Panc1 (cell line): Measurements from ENCODE around the gene CPNE9.

ENCODE experiments used
- CTCF ChIP-seq: fragments of 450-650 bp; IDR thresholded peaks from 2 replicates; pipeline ENCODE4 v1.5.1; 2017; ENCODE audit warnings: mild to moderate bottlenecking
- SIN3A ChIP-seq: IDR thresholded peaks from 2 replicates; pipeline ENCODE4 v1.6.1; 2012; ENCODE audit warnings: low read depth, mild to moderate bottlenecking, low read length, moderate library complexity, borderline replicate concordance; ENCODE audit not compliant: insufficient read depth
- TF ChIP-seq, protein P1 (sequence below), 2 experiments: IDR thresholded peaks; 2 replicates each; pipeline ENCODE4 v1.6.1; 2011 to 2012; ENCODE audit warnings: low read depth in 2 of 2, control low read depth in 1 of 2, low read length in 1 of 2, mild to moderate bottlenecking in 1 of 2, moderate library complexity in 1 of 2; ENCODE audit not compliant: insufficient read depth in 1 of 2

DNA sequence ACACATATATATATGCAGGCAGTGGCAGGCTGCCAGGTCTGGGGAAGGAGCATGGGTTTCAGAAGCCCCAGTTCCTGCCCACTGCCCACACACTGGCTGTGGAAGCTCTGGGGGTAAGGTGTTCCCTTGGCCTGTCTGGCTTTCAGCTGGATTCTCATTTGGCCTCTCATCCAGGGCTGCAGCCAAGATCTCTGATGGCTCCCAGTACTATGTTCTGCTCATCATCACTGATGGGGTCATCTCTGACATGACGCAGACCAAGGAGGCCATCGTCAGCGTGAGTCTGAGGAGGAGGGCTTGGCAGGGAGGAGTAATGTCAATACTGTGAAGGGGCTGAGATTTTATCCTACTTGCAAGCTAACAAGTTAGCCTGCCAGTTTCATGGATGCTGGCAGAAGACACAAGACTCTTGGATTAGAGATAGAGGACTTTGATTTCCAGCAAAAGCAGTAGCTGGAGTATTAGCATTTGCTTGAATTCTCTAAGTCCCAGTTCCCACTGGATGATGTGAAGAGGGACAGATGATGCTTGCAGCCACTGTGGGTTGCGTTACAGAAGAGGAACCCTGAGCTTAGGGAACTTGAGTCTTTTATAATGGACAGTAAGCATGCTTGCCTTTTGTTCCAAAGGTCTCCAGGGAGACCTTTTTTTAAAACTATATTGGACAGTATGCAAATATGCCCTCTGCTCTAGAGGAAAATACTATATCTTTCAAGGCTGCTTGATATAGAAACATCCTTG, 22.3 kb downstream of the CPNE9 start:
- no peak for TF ChIP-seq CTCF
- TF ChIP-seq, protein P1, sequence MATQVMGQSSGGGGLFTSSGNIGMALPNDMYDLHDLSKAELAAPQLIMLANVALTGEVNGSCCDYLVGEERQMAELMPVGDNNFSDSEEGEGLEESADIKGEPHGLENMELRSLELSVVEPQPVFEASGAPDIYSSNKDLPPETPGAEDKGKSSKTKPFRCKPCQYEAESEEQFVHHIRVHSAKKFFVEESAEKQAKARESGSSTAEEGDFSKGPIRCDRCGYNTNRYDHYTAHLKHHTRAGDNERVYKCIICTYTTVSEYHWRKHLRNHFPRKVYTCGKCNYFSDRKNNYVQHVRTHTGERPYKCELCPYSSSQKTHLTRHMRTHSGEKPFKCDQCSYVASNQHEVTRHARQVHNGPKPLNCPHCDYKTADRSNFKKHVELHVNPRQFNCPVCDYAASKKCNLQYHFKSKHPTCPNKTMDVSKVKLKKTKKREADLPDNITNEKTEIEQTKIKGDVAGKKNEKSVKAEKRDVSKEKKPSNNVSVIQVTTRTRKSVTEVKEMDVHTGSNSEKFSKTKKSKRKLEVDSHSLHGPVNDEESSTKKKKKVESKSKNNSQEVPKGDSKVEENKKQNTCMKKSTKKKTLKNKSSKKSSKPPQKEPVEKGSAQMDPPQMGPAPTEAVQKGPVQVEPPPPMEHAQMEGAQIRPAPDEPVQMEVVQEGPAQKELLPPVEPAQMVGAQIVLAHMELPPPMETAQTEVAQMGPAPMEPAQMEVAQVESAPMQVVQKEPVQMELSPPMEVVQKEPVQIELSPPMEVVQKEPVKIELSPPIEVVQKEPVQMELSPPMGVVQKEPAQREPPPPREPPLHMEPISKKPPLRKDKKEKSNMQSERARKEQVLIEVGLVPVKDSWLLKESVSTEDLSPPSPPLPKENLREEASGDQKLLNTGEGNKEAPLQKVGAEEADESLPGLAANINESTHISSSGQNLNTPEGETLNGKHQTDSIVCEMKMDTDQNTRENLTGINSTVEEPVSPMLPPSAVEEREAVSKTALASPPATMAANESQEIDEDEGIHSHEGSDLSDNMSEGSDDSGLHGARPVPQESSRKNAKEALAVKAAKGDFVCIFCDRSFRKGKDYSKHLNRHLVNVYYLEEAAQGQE (IDR thresholded peaks at IDR 0.05; ENCODE audit: insufficient read depth in 1 of 2, low read depth in 2 of 2, low read length in 1 of 2): no peak
- no peak for TF ChIP-seq SIN3A
